Measurements from ENCODE around the gene C1QBP. TPM values are rescaled to one million over a fixed set of nuclear protein-coding genes. Genes with fewer than 3 reads are reported as not detected.

C1QBP gene
- total and polyA plus RNA-seq, 2 donors from 2014 or later: 91.5 to 181 TPM

GRCh38 chr17:5399767-5400166 lies 39.2 kb downstream of the C1QBP start:
- Histone ChIP-seq H3K4me3 (ENCODE audit: low read length in 3 of 3) (no peak overlapping the region), H3K9ac (ENCODE audit: low read length in 3 of 3) (no peak overlapping the region), H3K9me3 (ENCODE audit: control insufficient read depth in 2 of 3, insufficient read depth in 1 of 3, low read length in 3 of 3) (no peaks in the 10 kb centered on the region), H3K4me1 (ENCODE audit: control insufficient read depth in 2 of 3, insufficient read depth in 2 of 3, low read depth in 1 of 3, low read length in 3 of 3) (no peaks in the 10 kb centered on the region), H3K36me3 (ENCODE audit: control insufficient read depth in 2 of 3, insufficient read depth in 3 of 3, low read length in 3 of 3) (peaks cover 7 to 53% (median 31%) of the 10 kb centered on the region in 3 donors), H3K27ac (ENCODE audit: low read depth in 2 of 2, low read length in 2 of 2) (no peak overlapping the region), H3K27me3 (ENCODE audit: control insufficient read depth, insufficient read depth, low read length) (no peaks in the 10 kb centered on the region)
- TF ChIP-seq CTCF (IDR thresholded peaks at IDR 0.05; ENCODE audit: borderline replicate concordance, extremely low read depth, insufficient read depth): no peak
- FAIRE-seq: no peak
- intact Hi-C loops (cut with DNase I): no loop called here
- no peak for DNase-seq

- intact Hi-C loops (cut with DNase I): no loop called here
- Histone ChIP-seq H3K27ac (ENCODE audit: low read depth in 2 of 2, low read length in 2 of 2) (no peak overlapping the region), H3K9ac (ENCODE audit: low read length in 3 of 3) (no peak overlapping the region), H3K9me3 (ENCODE audit: control insufficient read depth in 2 of 3, insufficient read depth in 1 of 3, low read length in 3 of 3) (no peaks in the 10 kb centered on the region), H3K36me3 (ENCODE audit: control insufficient read depth in 2 of 3, insufficient read depth in 3 of 3, low read length in 3 of 3) (peaks cover 8 to 56% (median 34%) of the 10 kb centered on the region in 3 donors), H3K27me3 (ENCODE audit: control insufficient read depth, insufficient read depth, low read length) (no peaks in the 10 kb centered on the region), H3K4me3 (ENCODE audit: low read length in 3 of 3) (no peak overlapping the region), H3K4me1 (ENCODE audit: control insufficient read depth in 2 of 3, insufficient read depth in 2 of 3, low read depth in 1 of 3, low read length in 3 of 3) (no peaks in the 10 kb centered on the region)
- TF ChIP-seq CTCF (IDR thresholded peaks at IDR 0.05; ENCODE audit: borderline replicate concordance, extremely low read depth, insufficient read depth): no peak
- DNase-seq (no peak), FAIRE-seq (no peak)
Measured at GRCh38 chr17:5396612-5397011, 42.3 kb downstream of the C1QBP start.

- intact Hi-C loops (cut with DNase I): no loop called here
- H3K36me3 ChIP-seq (ENCODE audit: control insufficient read depth in 2 of 3, insufficient read depth in 3 of 3, low read length in 3 of 3): peaks cover 6 to 70% (median 47%) of the 10 kb centered on the region in 3 donors
- no peak for TF ChIP-seq CTCF (IDR thresholded peaks at IDR 0.05; ENCODE audit: borderline replicate concordance, extremely low read depth, insufficient read depth)
Measured at GRCh38 chr17:5391678-5392077, 47.3 kb downstream of the C1QBP start.

More at GRCh38 chr17:5391678-5392077, 47.3 kb downstream of the C1QBP start:
- FAIRE-seq (no peak), DNase-seq (no peak)
- Histone ChIP-seq H3K4me1 (ENCODE audit: control insufficient read depth in 2 of 3, insufficient read depth in 2 of 3, low read depth in 1 of 3, low read length in 3 of 3) (no peaks in the 10 kb centered on the region), H3K9me3 (ENCODE audit: control insufficient read depth in 2 of 3, insufficient read depth in 1 of 3, low read length in 3 of 3) (no peaks in the 10 kb centered on the region), H3K27ac (ENCODE audit: low read depth in 2 of 2, low read length in 2 of 2) (no peak overlapping the region), H3K4me3 (ENCODE audit: low read length in 3 of 3) (no peak overlapping the region), H3K9ac (ENCODE audit: low read length in 3 of 3) (no peak overlapping the region), H3K27me3 (ENCODE audit: control insufficient read depth, insufficient read depth, low read length) (no peaks in the 10 kb centered on the region)

Other genes with a start within 250 kb of the C1QBP start
- gene ZNF594, start 247.3 kb downstream of the C1QBP start, total RNA-seq: 12.3 TPM
- gene ZNF594, start 247.3 kb downstream of the C1QBP start, polyA plus RNA-seq (ENCODE audit: insufficient read depth, low read depth, low replicate concordance): 1.9 TPM
- 7.6 TPM for gene SCIMP, start 204.3 kb downstream of the C1QBP start, total RNA-seq
- gene SCIMP, start 204.3 kb downstream of the C1QBP start, polyA plus RNA-seq (ENCODE audit: insufficient read depth, low read depth, low replicate concordance): 0.37 TPM
- gene RABEP1, start 156.9 kb downstream of the C1QBP start, total RNA-seq: 47.6 TPM
- gene RABEP1, start 156.9 kb downstream of the C1QBP start, polyA plus RNA-seq (ENCODE audit: insufficient read depth, low read depth, low replicate concordance): 21.1 TPM
- gene NUP88, start 19.5 kb downstream of the C1QBP start, total RNA-seq: 57.9 TPM
- gene NUP88, start 19.5 kb downstream of the C1QBP start, polyA plus RNA-seq (ENCODE audit: insufficient read depth, low read depth, low replicate concordance): 55.1 TPM
- 36.1 TPM for gene RPAIN, start 19.0 kb downstream of the C1QBP start, total RNA-seq
- gene RPAIN, start 19.0 kb downstream of the C1QBP start, polyA plus RNA-seq (ENCODE audit: insufficient read depth, low read depth, low replicate concordance): 34.0 TPM
- gene DHX33, start 29.8 kb upstream of the C1QBP start, total RNA-seq: 13.2 TPM
- gene DHX33, start 29.8 kb upstream of the C1QBP start, polyA plus RNA-seq (ENCODE audit: insufficient read depth, low read depth, low replicate concordance): 3.1 TPM
- gene DERL2, start 47.0 kb upstream of the C1QBP start, total RNA-seq: 71.5 TPM
- gene DERL2, start 47.0 kb upstream of the C1QBP start, polyA plus RNA-seq (ENCODE audit: insufficient read depth, low read depth, low replicate concordance): 96.0 TPM
- gene MIS12, start 47.4 kb upstream of the C1QBP start, total RNA-seq: 17.4 TPM
- 9.6 TPM for gene MIS12, start 47.4 kb upstream of the C1QBP start, polyA plus RNA-seq (ENCODE audit: insufficient read depth, low read depth, low replicate concordance)
- 19.6 TPM for gene NLRP1, start 145.4 kb upstream of the C1QBP start, total RNA-seq
- gene NLRP1, start 145.4 kb upstream of the C1QBP start, polyA plus RNA-seq (ENCODE audit: insufficient read depth, low read depth, low replicate concordance): 11.4 TPM

Data from kidney (tissue), 14 donors.